HCT116 (cell line): ENCODE measurements around the gene SLC29A1. TPM values are rescaled to one million over a fixed set of nuclear protein-coding genes. Genes with fewer than 3 reads are reported as not detected.

Experiments used
- ATAC-seq: fragments of 200-7000 bp; cut with Tn5 transposase; 2 replicates; pipeline ENCODE4 v1.9.1; 2020; ENCODE audit warnings: mild to moderate bottlenecking, moderate library complexity
- BruUV-seq: library from RNA; stranded (reverse); fragments of 400-500 nt; replicated peaks from 2 replicates; lab custom pipeline; 2021; lab: Mats Ljungman, UMichigan
- CTCF ChIA-PET: fragments of 300-600 bp; sonication (Branson Sonifier 250); formaldehyde crosslinking; loops from one replicate; lab custom pipeline; 2021; ENCODE audit warnings: antibody characterized with exemption; lab: Charles Lee
- POLR2A ChIA-PET: fragments of 300-600, 350-600 bp; sonication (Branson Sonifier 250); formaldehyde crosslinking; loops from one replicate; lab custom pipeline; 2021; ENCODE audit warnings: antibody characterized with exemption; lab: Charles Lee
- RAD21 ChIA-PET, 2 experiments: fragments of 300-600 bp; sonication (Branson Sonifier 250); formaldehyde crosslinking; loops; one replicate each; lab custom pipeline; 2023; ENCODE audit warnings: low total read pairs in 2 of 2; ENCODE audit not compliant: uncharacterized antibody in 2 of 2, unreplicated experiment in 2 of 2, low non-redundant PET in 1 of 2; lab: Charles Lee
- DNase-seq: peaks from one replicate; pipeline ENCODE4 v3.0.0-alpha.2; 2010; ENCODE audit warnings: low read depth, low spot score
- H2AFZ ChIP-seq: fragments of 200-600 bp; shearing (Covaris generic), sonication (generic); 2 replicates; pipeline ENCODE4 v1.6.1; 2017; ENCODE audit warnings: low read depth, mixed run types, mixed read lengths, antibody characterized with exemption, low read length; ENCODE audit not compliant: poor library complexity, severe bottlenecking
- H3K27ac ChIP-seq: 2 replicates; pipeline ENCODE4 v1.5.1; 2012; ENCODE audit warnings: low read depth, low read length
- H3K27me3 ChIP-seq: fragments of 200-600 bp; sonication (generic); 2 replicates; pipeline ENCODE4 v1.6.1; 2016; ENCODE audit warnings: mixed run types, low read length, mixed read lengths; ENCODE audit not compliant: insufficient read depth
- H3K36me3 ChIP-seq, 2 experiments: fragments of 200-500 bp in 1 of 2; fragments of 200-600 bp in 1 of 2; sonication (Bioruptor generic) in 1 of 2; sonication (generic) in 1 of 2; 2 replicates each; pipeline versions ENCODE4 v1.5.1 to v1.6.1; 2014 to 2016; ENCODE audit warnings: low read length in 2 of 2, inconsistent platforms in 1 of 2, mixed read lengths in 1 of 2, mixed run types in 1 of 2; ENCODE audit not compliant: insufficient read depth in 2 of 2, control insufficient read depth in 1 of 2
- H3K4me1 ChIP-seq, 2 experiments: fragments of 200-600 bp in 1 of 2; sonication (generic) in 1 of 2; 2 replicates each; pipeline versions ENCODE4 v1.5.1 to v1.6.1; 2012 to 2017; ENCODE audit warnings: low read length in 2 of 2, inconsistent platforms in 1 of 2, mild to moderate bottlenecking in 1 of 2, mixed read lengths in 1 of 2, mixed run types in 1 of 2, moderate library complexity in 1 of 2; ENCODE audit not compliant: insufficient read depth in 2 of 2, control insufficient read depth in 1 of 2
- H3K4me2 ChIP-seq: fragments of 200-600 bp; sonication (generic); 2 replicates; pipeline ENCODE4 v1.6.1; 2017; ENCODE audit warnings: mixed run types, low read length, mixed read lengths
- H3K4me3 ChIP-seq, 2 experiments: fragments of 200-600 bp in 1 of 2; sonication (generic) in 1 of 2; replicated peaks in 1 of 2; 2 replicates each; pipeline ENCODE4 v1.5.1; 2011 to 2016; ENCODE audit warnings: low read length in 2 of 2, control low read depth in 1 of 2, low read depth in 1 of 2, mild to moderate bottlenecking in 1 of 2, mixed read lengths in 1 of 2, mixed run types in 1 of 2
- H3K79me2 ChIP-seq: fragments of 200-600 bp; sonication (generic); 2 replicates; pipeline ENCODE4 v1.6.1; 2017; ENCODE audit warnings: mild to moderate bottlenecking, mixed run types, low read length, moderate library complexity, mixed read lengths; ENCODE audit not compliant: insufficient read depth
- H3K9ac ChIP-seq: fragments of 200-600 bp; sonication (generic); 2 replicates; pipeline ENCODE4 v1.6.1; 2016; ENCODE audit warnings: low read length, mixed read lengths
- H3K9me2 ChIP-seq: fragments of 200-600 bp; sonication (generic), shearing (Covaris generic); 2 replicates; pipeline ENCODE4 v1.6.1; 2017; ENCODE audit warnings: mixed run types, mild to moderate bottlenecking, moderate library complexity; ENCODE audit not compliant: insufficient read depth
- H3K9me3 ChIP-seq, 2 experiments: fragments of 200-500 bp in 1 of 2; fragments of 200-600 bp in 1 of 2; sonication (Bioruptor generic) in 1 of 2; sonication (generic) in 1 of 2; 2 replicates each; pipeline ENCODE4 v1.6.1; 2014 to 2017; ENCODE audit warnings: low read length in 2 of 2, mixed read lengths in 2 of 2, inconsistent platforms in 1 of 2, low read depth in 1 of 2, mild to moderate bottlenecking in 1 of 2, mixed run types in 1 of 2, moderate library complexity in 1 of 2; ENCODE audit not compliant: control insufficient read depth in 1 of 2, insufficient read depth in 1 of 2
- H4K20me1 ChIP-seq: fragments of 200-600 bp; sonication (generic), shearing (Covaris generic); 2 replicates; pipeline ENCODE4 v1.6.1; 2017; ENCODE audit warnings: mixed run types, mild to moderate bottlenecking, moderate library complexity; ENCODE audit not compliant: insufficient read depth
- CBX3 ChIP-seq: IDR thresholded peaks from 2 replicates; pipeline ENCODE4 v1.6.1; 2012; ENCODE audit warnings: low read depth
- CEBPB ChIP-seq: IDR thresholded peaks from 2 replicates; pipeline ENCODE4 v1.6.1; 2012; ENCODE audit warnings: low read depth
- EGR1 ChIP-seq: IDR thresholded peaks from 2 replicates; pipeline ENCODE4 v1.6.1; 2012; ENCODE audit warnings: low read depth
- ELF1 ChIP-seq: IDR thresholded peaks from 2 replicates; pipeline ENCODE4 v1.6.1; 2012; ENCODE audit warnings: low read depth, borderline replicate concordance
- FOSL1 ChIP-seq: IDR thresholded peaks from 2 replicates; pipeline ENCODE4 v1.6.1; 2012; ENCODE audit warnings: low read depth
- JUND ChIP-seq: IDR thresholded peaks from 2 replicates; pipeline ENCODE4 v1.6.1; 2012
- POLR2A ChIP-seq: IDR thresholded peaks from 2 replicates; pipeline ENCODE4 v1.7.0; 2011; ENCODE audit warnings: borderline replicate concordance; ENCODE audit not compliant: insufficient read depth, insufficient read length; ENCODE audit errors: extremely low read depth
- POLR2AphosphoS5 ChIP-seq: IDR thresholded peaks from 2 replicates; pipeline ENCODE4 v1.6.1; 2011; ENCODE audit warnings: mild to moderate bottlenecking, low read depth, low read length, moderate library complexity
- RAD21 ChIP-seq: IDR thresholded peaks from 2 replicates; pipeline ENCODE4 v1.6.1; 2012; ENCODE audit warnings: low read depth, mild to moderate bottlenecking
- SP1 ChIP-seq: IDR thresholded peaks from 2 replicates; pipeline ENCODE4 v1.6.1; 2012; ENCODE audit warnings: low read depth
- TCF7L2 ChIP-seq: IDR thresholded peaks from 2 replicates; pipeline ENCODE4 v1.7.0; 2011; ENCODE audit warnings: borderline replicate concordance, inconsistent platforms; ENCODE audit not compliant: insufficient read depth, insufficient read length; ENCODE audit errors: extremely low read depth
- YY1 ChIP-seq: IDR thresholded peaks from 2 replicates; pipeline ENCODE4 v1.6.1; 2011; ENCODE audit warnings: low read length, low read depth, moderate library complexity, mild to moderate bottlenecking; ENCODE audit not compliant: insufficient replicate concordance; ENCODE audit errors: extremely low read depth
- ZFX ChIP-seq: fragments of 450-650 bp; IDR thresholded peaks from 2 replicates; pipeline ENCODE4 v1.6.1; 2017
- intact Hi-C: fragments of 100-400 bp; cut with micrococcal nuclease; formaldehyde crosslinking; loops from 2 replicates; pipeline ENCODE4 v1.10.0; 2022
- total RNA-seq: library from RNA; stranded (reverse); gene quantifications from one replicate; pipeline ENCODE4 v1.2.1, GENCODE V29; 2021; ENCODE audit not compliant: unreplicated experiment
- TF ChIP-seq, protein P1 (sequence below): IDR thresholded peaks from 2 replicates; pipeline ENCODE4 v1.6.1; 2012; ENCODE audit warnings: low read depth
- TF ChIP-seq, protein P2 (sequence below): IDR thresholded peaks from 2 replicates; pipeline ENCODE4 v1.6.1; 2011; ENCODE audit warnings: mild to moderate bottlenecking, low read length, moderate library complexity; ENCODE audit not compliant: insufficient replicate concordance; ENCODE audit errors: extremely low read depth
- TF ChIP-seq, protein P3 (sequence below), 3 experiments: fragments of 200-600 bp in 1 of 3; sonication (generic) in 1 of 3; IDR thresholded peaks in 2 of 3; conservative IDR thresholded peaks in 1 of 3; 2 replicates each; pipeline ENCODE4 v1.5.1; 2012 to 2017; ENCODE audit warnings: low read depth in 2 of 3, low read length in 2 of 3, antibody characterized with exemption in 1 of 3, borderline replicate concordance in 1 of 3, control low read depth in 1 of 3, mild to moderate bottlenecking in 1 of 3, mixed read lengths in 1 of 3, mixed run types in 1 of 3, moderate library complexity in 1 of 3; ENCODE audit not compliant: insufficient read depth in 1 of 3
- TF ChIP-seq, protein P4 (sequence below): IDR thresholded peaks from 2 replicates; pipeline ENCODE4 v1.6.1; 2012

Gene SLC29A1
- total RNA-seq, 1 experiment from 2014 or later = 67.6 TPM

DNA sequence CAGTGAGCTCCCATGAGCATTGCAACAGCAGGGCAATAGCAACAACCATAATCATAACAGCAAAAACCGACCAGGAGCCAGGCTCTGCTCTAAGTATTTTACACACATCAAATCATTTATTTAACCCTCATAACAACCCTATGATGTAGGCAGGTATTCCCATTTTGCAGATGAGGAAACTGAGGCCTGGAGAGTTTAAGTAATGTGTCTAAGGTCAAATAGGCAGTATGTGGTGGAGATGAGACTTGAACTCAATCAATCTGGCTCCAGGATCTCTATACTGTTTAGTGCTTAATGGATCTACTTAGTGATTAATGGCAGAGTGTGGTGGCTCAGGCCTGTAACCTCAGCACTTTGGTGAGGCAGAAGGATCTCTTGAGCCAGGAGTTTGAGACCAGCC lies 50.2 kb downstream of the SLC29A1 start:
- H3K27me3 ChIP-seq = no peaks in the 10 kb centered on the region
- CTCF ChIA-PET = no interaction called here
- BruUV-seq = no TSS peak
- H3K27ac ChIP-seq = no peak overlapping the region
- RAD21 ChIA-PET = no interaction called here
- H3K4me1 ChIP-seq = peaks cover 0 to under 1% of the 10 kb centered on the region in 2 experiments; a peak in 1 of 4 replicates
- intact Hi-C loops = no loop called here
- no peaks in the 10 kb centered on the region for H3K36me3 ChIP-seq
- DNase-seq = no peak
- POLR2A ChIA-PET = no interaction called here
- no peaks in the 10 kb centered on the region for H4K20me1 ChIP-seq
- no peak overlapping the region for H2AFZ ChIP-seq
- no peak for ATAC-seq
- H3K4me3 ChIP-seq = no peak overlapping the region
- no peaks in the 10 kb centered on the region for H3K79me2 ChIP-seq
- no peak overlapping the region for H3K9ac ChIP-seq
- H3K9me2 ChIP-seq = no peaks in the 10 kb centered on the region
- no peaks in the 10 kb centered on the region for H3K9me3 ChIP-seq
- TF ChIP-seq, protein P1, sequence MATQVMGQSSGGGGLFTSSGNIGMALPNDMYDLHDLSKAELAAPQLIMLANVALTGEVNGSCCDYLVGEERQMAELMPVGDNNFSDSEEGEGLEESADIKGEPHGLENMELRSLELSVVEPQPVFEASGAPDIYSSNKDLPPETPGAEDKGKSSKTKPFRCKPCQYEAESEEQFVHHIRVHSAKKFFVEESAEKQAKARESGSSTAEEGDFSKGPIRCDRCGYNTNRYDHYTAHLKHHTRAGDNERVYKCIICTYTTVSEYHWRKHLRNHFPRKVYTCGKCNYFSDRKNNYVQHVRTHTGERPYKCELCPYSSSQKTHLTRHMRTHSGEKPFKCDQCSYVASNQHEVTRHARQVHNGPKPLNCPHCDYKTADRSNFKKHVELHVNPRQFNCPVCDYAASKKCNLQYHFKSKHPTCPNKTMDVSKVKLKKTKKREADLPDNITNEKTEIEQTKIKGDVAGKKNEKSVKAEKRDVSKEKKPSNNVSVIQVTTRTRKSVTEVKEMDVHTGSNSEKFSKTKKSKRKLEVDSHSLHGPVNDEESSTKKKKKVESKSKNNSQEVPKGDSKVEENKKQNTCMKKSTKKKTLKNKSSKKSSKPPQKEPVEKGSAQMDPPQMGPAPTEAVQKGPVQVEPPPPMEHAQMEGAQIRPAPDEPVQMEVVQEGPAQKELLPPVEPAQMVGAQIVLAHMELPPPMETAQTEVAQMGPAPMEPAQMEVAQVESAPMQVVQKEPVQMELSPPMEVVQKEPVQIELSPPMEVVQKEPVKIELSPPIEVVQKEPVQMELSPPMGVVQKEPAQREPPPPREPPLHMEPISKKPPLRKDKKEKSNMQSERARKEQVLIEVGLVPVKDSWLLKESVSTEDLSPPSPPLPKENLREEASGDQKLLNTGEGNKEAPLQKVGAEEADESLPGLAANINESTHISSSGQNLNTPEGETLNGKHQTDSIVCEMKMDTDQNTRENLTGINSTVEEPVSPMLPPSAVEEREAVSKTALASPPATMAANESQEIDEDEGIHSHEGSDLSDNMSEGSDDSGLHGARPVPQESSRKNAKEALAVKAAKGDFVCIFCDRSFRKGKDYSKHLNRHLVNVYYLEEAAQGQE = no peak
- TF ChIP-seq, protein P2, sequence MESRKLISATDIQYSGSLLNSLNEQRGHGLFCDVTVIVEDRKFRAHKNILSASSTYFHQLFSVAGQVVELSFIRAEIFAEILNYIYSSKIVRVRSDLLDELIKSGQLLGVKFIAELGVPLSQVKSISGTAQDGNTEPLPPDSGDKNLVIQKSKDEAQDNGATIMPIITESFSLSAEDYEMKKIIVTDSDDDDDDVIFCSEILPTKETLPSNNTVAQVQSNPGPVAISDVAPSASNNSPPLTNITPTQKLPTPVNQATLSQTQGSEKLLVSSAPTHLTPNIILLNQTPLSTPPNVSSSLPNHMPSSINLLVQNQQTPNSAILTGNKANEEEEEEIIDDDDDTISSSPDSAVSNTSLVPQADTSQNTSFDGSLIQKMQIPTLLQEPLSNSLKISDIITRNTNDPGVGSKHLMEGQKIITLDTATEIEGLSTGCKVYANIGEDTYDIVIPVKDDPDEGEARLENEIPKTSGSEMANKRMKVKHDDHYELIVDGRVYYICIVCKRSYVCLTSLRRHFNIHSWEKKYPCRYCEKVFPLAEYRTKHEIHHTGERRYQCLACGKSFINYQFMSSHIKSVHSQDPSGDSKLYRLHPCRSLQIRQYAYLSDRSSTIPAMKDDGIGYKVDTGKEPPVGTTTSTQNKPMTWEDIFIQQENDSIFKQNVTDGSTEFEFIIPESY = no peak
- TF ChIP-seq SP1 = no peak
- no peak for TF ChIP-seq CEBPB
- TF ChIP-seq JUND = no peak
- no peak for TF ChIP-seq POLR2AphosphoS5
- TF ChIP-seq FOSL1 = no peak
- TF ChIP-seq TCF7L2 = no peak
- no peak for TF ChIP-seq RAD21
- no peak for TF ChIP-seq YY1
- no peak for TF ChIP-seq EGR1
- no peak for TF ChIP-seq ZFX
- TF ChIP-seq, protein P3, sequence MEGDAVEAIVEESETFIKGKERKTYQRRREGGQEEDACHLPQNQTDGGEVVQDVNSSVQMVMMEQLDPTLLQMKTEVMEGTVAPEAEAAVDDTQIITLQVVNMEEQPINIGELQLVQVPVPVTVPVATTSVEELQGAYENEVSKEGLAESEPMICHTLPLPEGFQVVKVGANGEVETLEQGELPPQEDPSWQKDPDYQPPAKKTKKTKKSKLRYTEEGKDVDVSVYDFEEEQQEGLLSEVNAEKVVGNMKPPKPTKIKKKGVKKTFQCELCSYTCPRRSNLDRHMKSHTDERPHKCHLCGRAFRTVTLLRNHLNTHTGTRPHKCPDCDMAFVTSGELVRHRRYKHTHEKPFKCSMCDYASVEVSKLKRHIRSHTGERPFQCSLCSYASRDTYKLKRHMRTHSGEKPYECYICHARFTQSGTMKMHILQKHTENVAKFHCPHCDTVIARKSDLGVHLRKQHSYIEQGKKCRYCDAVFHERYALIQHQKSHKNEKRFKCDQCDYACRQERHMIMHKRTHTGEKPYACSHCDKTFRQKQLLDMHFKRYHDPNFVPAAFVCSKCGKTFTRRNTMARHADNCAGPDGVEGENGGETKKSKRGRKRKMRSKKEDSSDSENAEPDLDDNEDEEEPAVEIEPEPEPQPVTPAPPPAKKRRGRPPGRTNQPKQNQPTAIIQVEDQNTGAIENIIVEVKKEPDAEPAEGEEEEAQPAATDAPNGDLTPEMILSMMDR (IDR thresholded peaks at IDR 0.05 in 2 of 3, conservative IDR thresholded peaks at IDR 0.05 in 1 of 3; ENCODE audit: borderline replicate concordance in 1 of 3, insufficient read depth in 1 of 3, low read depth in 2 of 3, low read length in 2 of 3) = no peak
- no peak for TF ChIP-seq POLR2A
- TF ChIP-seq, protein P4, sequence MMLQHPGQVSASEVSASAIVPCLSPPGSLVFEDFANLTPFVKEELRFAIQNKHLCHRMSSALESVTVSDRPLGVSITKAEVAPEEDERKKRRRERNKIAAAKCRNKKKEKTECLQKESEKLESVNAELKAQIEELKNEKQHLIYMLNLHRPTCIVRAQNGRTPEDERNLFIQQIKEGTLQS = no peak
- no peak for TF ChIP-seq CBX3
- TF ChIP-seq ELF1 = no peak
- no peak overlapping the region for H3K4me2 ChIP-seq
